Immature natural killer cell (primary cell): ENCODE measurements around the gene SECTM1. TPM values are rescaled to one million over a fixed set of nuclear protein-coding genes. Genes with fewer than 3 reads are reported as not detected.

Experiments used
- DNase-seq, 3 donors: peaks; one replicate each; pipeline ENCODE4 v3.0.0; 2022; ENCODE audit warnings: mixed read lengths in 1 of 3
- H3K27ac Mint-ChIP-seq, 6 donors: one replicate each; pipeline ENCODE4 v1.8.0; 2020; ENCODE audit warnings: mixed read lengths in 6 of 6, mild to moderate bottlenecking in 5 of 6, inconsistent platforms in 4 of 6, moderate library complexity in 3 of 6
- H3K27me3 Mint-ChIP-seq, 3 donors: one replicate each; pipeline ENCODE4 v1.8.0; 2020 to 2021; ENCODE audit warnings: low read depth in 3 of 3, mild to moderate bottlenecking in 3 of 3, mixed read lengths in 3 of 3, moderate library complexity in 3 of 3, inconsistent platforms in 1 of 3
- H3K36me3 Mint-ChIP-seq, 3 donors: one replicate each; pipeline ENCODE4 v1.8.0; 2020; ENCODE audit warnings: mixed read lengths in 3 of 3, inconsistent platforms in 2 of 3, mild to moderate bottlenecking in 2 of 3
- H3K4me1 Mint-ChIP-seq, 2 donors: one replicate each; pipeline ENCODE4 v1.8.0; 2020; ENCODE audit warnings: inconsistent platforms in 2 of 2, mild to moderate bottlenecking in 2 of 2, mixed read lengths in 2 of 2, moderate library complexity in 1 of 2
- H3K4me3 Mint-ChIP-seq, 5 donors: one replicate each; pipeline ENCODE4 v1.8.0; 2020; ENCODE audit warnings: mild to moderate bottlenecking in 5 of 5, mixed read lengths in 5 of 5, inconsistent platforms in 3 of 5, moderate library complexity in 3 of 5
- H3K9me3 Mint-ChIP-seq, 6 donors: one replicate each; pipeline ENCODE4 v1.8.0; 2020; ENCODE audit warnings: mild to moderate bottlenecking in 6 of 6, mixed read lengths in 6 of 6, inconsistent platforms in 4 of 6, moderate library complexity in 3 of 6
- polyA plus RNA-seq, 3 donors: library from polyadenylated mRNA; unstranded; fragments of 300-500 nt; fragmentation: Illumina TruSeq; gene quantifications; one replicate each; pipeline ENCODE4 v1.2.3, GENCODE V29; 2021

The SECTM1 gene
- polyA plus RNA-seq, 3 donors from 2014 or later, result 2.7 to 3.6 TPM; not detected in 1

DNA sequence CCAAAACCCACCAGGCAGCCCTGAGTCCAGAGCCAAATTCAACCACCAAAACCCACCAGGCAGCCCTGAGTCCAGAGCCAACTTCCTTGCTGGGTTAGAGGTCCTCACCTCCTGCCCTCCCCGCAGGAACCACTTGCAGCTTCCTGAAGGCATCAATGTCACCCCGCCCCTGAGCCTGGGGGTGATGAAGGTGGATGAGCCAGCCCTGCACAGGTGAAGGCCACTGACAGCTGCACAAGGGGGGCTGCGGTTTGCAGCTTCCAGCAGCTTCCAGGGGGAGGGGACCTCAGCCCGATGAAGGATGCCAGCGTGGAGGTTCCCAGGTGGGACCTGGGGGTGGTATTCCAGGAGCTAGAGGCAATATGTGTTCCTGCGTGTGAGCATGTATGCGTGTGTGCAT lies 52.5 kb downstream of the SECTM1 start:
- Mint-ChIP-seq H3K9me3 (no peaks in the 10 kb centered on the region), H3K4me3 (peak overlapping the region; percentile 16 to 61 (median 55)), H3K4me1 (peaks cover 20 to 28% of the 10 kb centered on the region in 2 donors), H3K36me3 (no peaks in the 10 kb centered on the region), H3K27me3 (peaks cover 3 to 7% (median 7%) of the 10 kb centered on the region in 3 donors), H3K27ac (peak overlapping the region; percentile 2 to 83 (median 56))
- no peak for DNase-seq

GRCh38 chr17:82280537-82280936 lies 53.0 kb downstream of the SECTM1 start:
- H3K27ac Mint-ChIP-seq, result peak overlapping the region in 3 of 6 donors; percentile 39 to 83 (median 75)
- H3K9me3 Mint-ChIP-seq, result no peaks in the 10 kb centered on the region
- H3K4me1 Mint-ChIP-seq, result peaks cover 20 to 28% of the 10 kb centered on the region in 2 donors
- H3K27me3 Mint-ChIP-seq, result peaks cover 2 to 7% (median 7%) of the 10 kb centered on the region in 3 donors
- no peaks in the 10 kb centered on the region for H3K36me3 Mint-ChIP-seq
- DNase-seq, result no peak
- peak overlapping the region; percentile 16 to 61 (median 55) for H3K4me3 Mint-ChIP-seq

DNA sequence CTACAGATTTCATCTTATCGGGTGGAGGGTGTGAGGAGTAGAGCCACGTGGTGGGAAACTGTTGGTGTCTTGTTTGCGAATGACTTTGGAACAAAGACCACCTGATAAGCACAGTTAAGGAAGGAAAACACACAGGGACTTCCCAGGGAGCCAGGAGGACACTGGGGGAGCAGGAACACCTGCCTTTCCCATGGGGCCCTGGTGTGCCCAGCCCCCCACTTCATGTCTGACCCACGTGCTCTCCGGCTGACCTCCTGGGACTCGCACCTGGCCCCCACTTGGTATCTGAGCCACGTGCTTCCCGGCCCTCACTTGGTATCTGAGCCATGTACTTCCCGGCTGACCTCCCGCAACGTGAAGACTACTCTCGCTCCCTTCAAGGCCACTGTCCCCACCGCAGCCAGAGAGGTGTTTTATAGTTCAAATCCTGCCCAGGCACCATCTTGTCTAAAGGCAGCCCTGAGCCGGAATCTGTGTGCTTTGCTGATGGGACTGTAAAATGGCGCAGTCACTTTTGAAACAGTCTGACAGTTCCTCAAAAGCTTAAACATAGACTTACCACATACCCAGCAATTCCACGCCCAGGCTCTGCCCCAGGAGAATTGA lies 54.7 kb downstream of the SECTM1 start:
- Mint-ChIP-seq H3K4me3 (no peak overlapping the region), H3K27ac (peak overlapping the region in 1 of 6 donors; percentile 3), H3K4me1 (peaks cover 20 to 29% of the 10 kb centered on the region in 2 donors), H3K36me3 (no peaks in the 10 kb centered on the region), H3K9me3 (no peaks in the 10 kb centered on the region), H3K27me3 (peaks cover 2 to 9% (median 4%) of the 10 kb centered on the region in 3 donors)
- DNase-seq, result no peak

DNA sequence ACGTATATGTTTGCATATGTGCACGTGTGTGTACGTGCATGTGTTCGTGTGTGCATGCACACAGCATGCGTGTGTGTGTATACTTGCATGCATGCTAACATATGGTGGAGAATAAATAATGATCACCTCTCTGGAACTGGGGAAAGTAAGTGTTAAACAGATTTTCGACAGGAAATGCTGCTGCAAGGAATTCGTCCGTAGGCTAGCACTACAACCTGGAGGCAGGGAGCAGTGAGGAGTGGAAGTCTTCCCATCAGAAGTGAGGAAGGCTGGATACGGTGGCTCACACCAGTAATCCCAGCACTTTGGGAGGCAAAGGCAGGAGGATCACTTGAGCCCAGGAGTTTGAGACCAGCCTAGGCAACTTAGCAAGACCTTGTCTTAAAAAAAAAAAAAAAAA lies 55.3 kb downstream of the SECTM1 start:
- Mint-ChIP-seq H3K27me3 (peaks cover 2 to 8% (median 6%) of the 10 kb centered on the region in 3 donors), H3K4me3 (no peak overlapping the region), H3K36me3 (no peaks in the 10 kb centered on the region), H3K9me3 (no peaks in the 10 kb centered on the region), H3K4me1 (peaks cover 20 to 23% of the 10 kb centered on the region in 2 donors), H3K27ac (no peak overlapping the region)
- DNase-seq, result no peak

DNA sequence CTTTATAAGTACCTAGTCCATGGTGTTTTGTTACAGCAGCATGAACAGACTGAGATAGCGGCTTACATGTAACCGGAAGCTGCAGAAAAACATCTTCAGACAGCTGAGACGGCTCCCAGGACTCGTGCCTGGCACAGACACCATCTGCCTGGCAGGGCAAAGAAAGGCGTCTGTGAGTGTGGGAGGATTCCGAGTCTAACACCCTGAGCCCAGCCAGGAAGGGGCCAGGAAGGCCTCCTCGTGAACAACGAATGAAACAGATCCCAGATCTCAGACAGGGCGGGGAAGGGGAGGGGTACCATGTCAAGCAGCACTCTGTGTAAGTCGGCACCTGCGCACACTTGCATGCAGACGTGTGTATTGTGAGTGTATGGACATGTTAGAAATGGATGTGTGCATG lies 55.7 kb downstream of the SECTM1 start:
- no peak overlapping the region for H3K4me3 Mint-ChIP-seq
- no peak overlapping the region for H3K27ac Mint-ChIP-seq
- DNase-seq, result no peak
- peaks cover 20 to 22% of the 10 kb centered on the region in 2 donors for H3K4me1 Mint-ChIP-seq
- H3K9me3 Mint-ChIP-seq, result no peaks in the 10 kb centered on the region
- peaks cover 2 to 7% (median 6%) of the 10 kb centered on the region in 3 donors for H3K27me3 Mint-ChIP-seq
- no peaks in the 10 kb centered on the region for H3K36me3 Mint-ChIP-seq

- Mint-ChIP-seq H3K9me3 (no peaks in the 10 kb centered on the region), H3K4me1 (peaks cover 24% of the 10 kb centered on the region in 2 donors), H3K27me3 (peaks cover 9 to 13% (median 9%) of the 10 kb centered on the region in 3 donors), H3K36me3 (peaks cover 5 to 7% (median 6%) of the 10 kb centered on the region in 3 donors), H3K27ac (no peak overlapping the region), H3K4me3 (no peak overlapping the region)
- DNase-seq, result no peak
Observed at GRCh38 chr17:82276938-82277337, 56.6 kb downstream of the SECTM1 start.

GRCh38 chr17:82275326-82275725 lies 58.2 kb downstream of the SECTM1 start:
- H3K36me3 Mint-ChIP-seq, result peaks cover 5 to 19% (median 6%) of the 10 kb centered on the region in 3 donors
- H3K27me3 Mint-ChIP-seq, result peaks cover 12 to 19% (median 14%) of the 10 kb centered on the region in 3 donors
- H3K4me1 Mint-ChIP-seq, result peaks cover 24 to 25% of the 10 kb centered on the region in 2 donors
- H3K4me3 Mint-ChIP-seq, result no peak overlapping the region
- H3K9me3 Mint-ChIP-seq, result no peaks in the 10 kb centered on the region
- peak overlapping the region in 1 of 6 donors; percentile 70 for H3K27ac Mint-ChIP-seq
- no peak for DNase-seq

- Mint-ChIP-seq H3K4me1 (peaks cover 34% of the 10 kb centered on the region in 2 donors), H3K36me3 (peaks cover 5 to 24% (median 6%) of the 10 kb centered on the region in 3 donors), H3K9me3 (no peaks in the 10 kb centered on the region), H3K4me3 (peak overlapping the region; percentile 60 to 96 (median 92)), H3K27me3 (peaks cover 15 to 21% (median 16%) of the 10 kb centered on the region in 3 donors), H3K27ac (peak overlapping the region in 2 of 6 donors; percentile 69 to 70)
- DNase-seq, result no peak
Observed at GRCh38 chr17:82274134-82275020, 59.2 kb downstream of the SECTM1 start.

DNA sequence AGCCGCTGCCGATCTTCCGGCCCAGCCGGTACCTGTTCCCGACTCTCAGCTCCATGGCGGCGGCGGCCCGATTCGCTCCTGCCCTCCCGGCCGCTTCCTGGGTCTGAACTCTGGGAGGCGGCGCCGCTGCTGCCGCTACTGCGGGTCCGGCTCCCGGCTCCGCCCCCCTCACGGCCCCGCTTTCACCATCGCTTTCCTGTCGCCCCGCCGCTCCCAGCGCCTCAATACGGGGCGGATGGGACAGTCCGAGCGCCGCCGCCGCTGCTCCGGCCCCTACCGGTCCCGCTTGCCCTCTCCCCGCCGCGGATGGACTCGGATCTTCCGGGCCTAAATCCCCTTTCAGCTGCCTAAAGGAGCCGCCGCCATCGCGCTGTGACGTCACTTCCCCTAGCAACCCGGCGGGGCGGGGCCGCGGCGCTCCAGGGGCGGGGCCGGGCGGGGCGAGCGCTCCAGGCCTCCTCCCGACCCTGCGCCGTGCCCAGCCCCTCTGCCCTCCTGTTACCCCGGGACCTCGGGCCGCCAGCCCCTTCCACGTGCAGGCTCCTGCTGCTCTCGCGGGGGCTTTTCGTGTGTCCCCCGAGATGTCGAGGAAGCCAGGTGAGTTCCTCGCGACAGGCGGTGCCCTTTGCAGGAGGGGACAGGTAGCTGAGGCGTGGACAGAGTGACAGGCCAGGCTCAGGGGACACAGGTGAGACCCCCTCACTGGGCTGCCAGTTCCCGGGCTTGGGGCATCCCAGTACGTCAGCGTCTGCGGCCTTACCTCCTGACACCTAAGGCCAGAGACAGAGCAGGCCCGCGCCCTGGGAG lies 60.0 kb downstream of the SECTM1 start, which contains the start of gene CSNK1D:
Gene CSNK1D, minus strand, starts transcription at position 374 of the 807 bp plus-strand sequence. Its CDS starts 319 bp downstream, at position 55.
- DNase-seq, result peak; percentile 90 to 92 (median 91)
- no peaks in the 10 kb centered on the region for H3K9me3 Mint-ChIP-seq
- H3K27ac Mint-ChIP-seq, result peak within 1 kb of the TSS; percentile 91 to 100 (median 98)

DNA sequence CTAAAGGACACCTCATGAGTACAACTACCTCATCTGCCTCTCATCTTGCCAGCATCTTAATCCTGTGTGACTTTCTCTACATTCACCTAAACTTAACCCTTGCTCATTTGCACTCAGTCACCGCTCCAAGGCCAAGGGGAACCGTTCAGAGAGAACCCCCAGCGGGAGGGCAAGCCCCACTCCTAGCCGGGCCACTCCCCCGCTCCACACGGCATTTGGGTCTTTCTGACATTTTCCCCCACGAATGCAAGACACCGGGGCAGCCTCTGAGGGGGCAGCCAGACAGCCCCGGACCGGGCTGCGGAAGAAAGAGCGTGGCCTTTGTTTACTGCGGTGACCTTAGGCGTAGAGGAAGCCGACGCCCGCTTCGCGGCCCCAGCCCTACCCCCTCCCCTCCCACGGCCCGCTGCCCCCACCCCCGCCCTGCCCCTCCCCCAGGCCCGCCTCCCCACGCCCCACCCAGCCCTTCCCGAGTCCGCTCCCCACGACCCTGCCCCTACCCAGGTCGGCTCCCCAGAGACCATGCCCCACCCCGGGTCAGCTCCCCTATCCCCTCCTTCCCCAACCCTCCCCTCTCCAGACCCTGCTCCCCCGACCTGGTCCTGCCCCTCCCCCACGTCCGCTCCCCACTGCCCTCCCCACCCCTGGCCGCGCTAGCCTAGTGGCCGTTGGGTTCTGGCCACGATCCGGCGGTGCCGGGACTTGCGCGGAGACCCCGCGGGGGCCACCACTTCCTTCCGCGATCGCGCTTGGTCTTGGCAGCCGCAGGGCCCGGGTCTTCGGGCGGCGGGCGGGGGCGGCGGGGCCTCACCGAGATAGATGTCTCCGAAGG lies 60.9 kb downstream of the SECTM1 start:
- H3K27me3 Mint-ChIP-seq, result peaks cover 17 to 26% (median 19%) of the 10 kb centered on the region in 3 donors
- no peaks in the 10 kb centered on the region for H3K9me3 Mint-ChIP-seq
- H3K4me1 Mint-ChIP-seq, result peaks cover 50 to 51% of the 10 kb centered on the region in 2 donors
- peaks cover 5 to 27% (median 6%) of the 10 kb centered on the region in 3 donors for H3K36me3 Mint-ChIP-seq
- H3K4me3 Mint-ChIP-seq, result peak overlapping the region; percentile 92 to 98 (median 95)
- peak overlapping the region; percentile 91 to 100 (median 98) for H3K27ac Mint-ChIP-seq
- peak; percentile 65 to 76 (median 70) for DNase-seq

More for the DNA sequence above, 60.0 kb downstream of the SECTM1 start, which contains the start of gene CSNK1D:
- peaks cover 5 to 27% (median 6%) of the 10 kb centered on the region in 3 donors for H3K36me3 Mint-ChIP-seq
- H3K4me1 Mint-ChIP-seq, result peaks cover 42 to 43% of the 10 kb centered on the region in 2 donors
- peaks cover 13 to 22% (median 16%) of the 10 kb centered on the region in 3 donors for H3K27me3 Mint-ChIP-seq
- H3K4me3 Mint-ChIP-seq, result peak within 1 kb of the TSS; percentile 92 to 98 (median 95)

DNA sequence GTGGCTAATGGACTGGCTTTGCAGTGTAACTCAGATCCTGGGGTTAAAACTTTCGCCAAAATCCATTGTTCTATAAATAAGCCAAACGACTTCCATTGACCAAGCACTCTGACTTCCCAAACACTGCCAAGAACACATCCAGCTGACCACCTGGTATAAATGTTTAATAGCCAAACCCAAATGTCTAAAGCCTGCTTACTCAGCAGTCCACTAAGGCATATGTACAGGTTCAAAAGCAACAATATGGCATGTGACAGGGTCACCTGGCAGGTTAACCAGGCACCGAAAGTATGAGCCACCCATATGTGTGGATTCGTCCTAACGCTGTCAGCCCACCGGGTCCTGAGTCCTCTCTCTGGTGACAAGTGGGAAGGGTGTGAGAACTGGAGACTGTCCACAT lies 62.2 kb downstream of the SECTM1 start:
- DNase-seq, result no peak
- H3K27me3 Mint-ChIP-seq, result peaks cover 17 to 32% (median 23%) of the 10 kb centered on the region in 3 donors
- peak overlapping the region; percentile 91 to 100 (median 96) for H3K27ac Mint-ChIP-seq
- peaks cover 63 to 64% of the 10 kb centered on the region in 2 donors for H3K4me1 Mint-ChIP-seq
- H3K9me3 Mint-ChIP-seq, result no peaks in the 10 kb centered on the region
- peak overlapping the region; percentile 92 to 98 (median 94) for H3K4me3 Mint-ChIP-seq
- H3K36me3 Mint-ChIP-seq, result peaks cover 5 to 27% (median 8%) of the 10 kb centered on the region in 3 donors
